HG02943 (cell line): ENCODE measurements around the gene NUDT17.
"Not testable (repeated sequence)": the region's sequence is repeated elsewhere in the genome, so short reads cannot be mapped to it uniquely, and the experiment has no call there.

Source experiments
- ATAC-seq: cut with Tn5 transposase; IDR thresholded peaks from one replicate; pipeline ENCODE4 v1.9.1; 2021; ENCODE audit warnings: mild to moderate bottlenecking, low read depth, moderate library complexity; ENCODE audit not compliant: unreplicated experiment

Gene NUDT17

GRCh38 chr1:145845514-145846161, at the start of gene NUDT17:
Gene NUDT17 (plus strand): TSS chr1:145845630. CDS start chr1:145845641, 11 bp downstream.
- peak; percentile 53 for ATAC-seq

GRCh38 chr1:145796753-145797152, 48.7 kb upstream of the NUDT17 start:
- no peak for ATAC-seq

- no peak for ATAC-seq
These were observed 45.6 kb upstream of the NUDT17 start for GRCh38 chr1:145799806-145800205.

GRCh38 chr1:145804235-145805045, 41.0 kb upstream of the NUDT17 start:
- no peak for ATAC-seq

GRCh38 chr1:145805057-145805456, 40.4 kb upstream of the NUDT17 start:
- ATAC-seq = no peak

GRCh38 chr1:145806408-145806807, 39.0 kb upstream of the NUDT17 start:
- ATAC-seq = no peak

GRCh38 chr1:145806844-145807243, 38.6 kb upstream of the NUDT17 start:
- no peak for ATAC-seq

GRCh38 chr1:145812977-145813810, 32.2 kb upstream of the NUDT17 start:
- not testable (repeated sequence) for ATAC-seq

- ATAC-seq = not testable (repeated sequence)
These were observed 27.3 kb upstream of the NUDT17 start for GRCh38 chr1:145818095-145818494.

GRCh38 chr1:145822779-145823331, 22.6 kb upstream of the NUDT17 start:
- not testable (repeated sequence) for ATAC-seq

- peak; percentile 80 for ATAC-seq
These were observed 21.6 kb upstream of the NUDT17 start, which contains the start of the genes POLR3C and RNF115 for GRCh38 chr1:145823565-145824498. Gene POLR3C (plus strand): TSS chr1:145824200. CDS start chr1:145825777, 1,577 bp downstream. Gene RNF115 (minus strand): TSS chr1:145824095. CDS start chr1:145823873, 222 bp downstream.

- no peak for ATAC-seq
These were observed 21.0 kb upstream of the NUDT17 start for GRCh38 chr1:145824499-145824842.

GRCh38 chr1:145826030-145826429, 19.4 kb upstream of the NUDT17 start:
- ATAC-seq = no peak

- ATAC-seq = no peak
These were observed 17.5 kb upstream of the NUDT17 start for GRCh38 chr1:145827966-145828365.

- ATAC-seq = no peak
These were observed 16.9 kb upstream of the NUDT17 start for GRCh38 chr1:145828367-145829026.

GRCh38 chr1:145830810-145831209, 14.6 kb upstream of the NUDT17 start:
- not testable (repeated sequence) for ATAC-seq

GRCh38 chr1:145837656-145838055, 7.8 kb upstream of the NUDT17 start:
- no peak for ATAC-seq

- ATAC-seq = no peak
These were observed 2.4 kb upstream of the NUDT17 start for GRCh38 chr1:145843031-145843430.

GRCh38 chr1:145845144-145845513, 301 bp upstream of the NUDT17 start:
- peak; percentile 63 for ATAC-seq
